NT2/D1 (cell line): ENCODE measurements around the gene DNASE1.
A peak's percentile ranks its signal among the peaks of the same experiment; 100 is the strongest.

ENCODE experiments used
- DNase-seq: peaks from one replicate; pipeline ENCODE4 v3.0.0-alpha.2; 2011; ENCODE audit warnings: low read depth, low spot score
- H3K27me3 ChIP-seq: 2 replicates; pipeline ENCODE4 v1.6.0; 2011; ENCODE audit warnings: mild to moderate bottlenecking; ENCODE audit not compliant: insufficient read length, insufficient read depth
- H3K36me3 ChIP-seq: 2 replicates; pipeline ENCODE4 v1.6.1; 2011; ENCODE audit warnings: mild to moderate bottlenecking, low read length, mixed read lengths; ENCODE audit not compliant: insufficient read depth, insufficient read length
- H3K4me1 ChIP-seq: 2 replicates; pipeline ENCODE4 v1.5.1; 2011; ENCODE audit not compliant: insufficient read depth, insufficient read length
- H3K4me3 ChIP-seq: 2 replicates; pipeline ENCODE4 v1.5.1; 2011; ENCODE audit warnings: low read depth; ENCODE audit not compliant: insufficient read length
- H3K9ac ChIP-seq: 2 replicates; pipeline ENCODE4 v1.6.0; 2011; ENCODE audit warnings: low read depth; ENCODE audit not compliant: insufficient read length
- H3K9me3 ChIP-seq: 2 replicates; pipeline ENCODE4 v1.5.1; 2011; ENCODE audit warnings: mild to moderate bottlenecking, low read length; ENCODE audit not compliant: insufficient read depth
- SUZ12 ChIP-seq: IDR thresholded peaks from 2 replicates; pipeline ENCODE4 v1.6.1; 2011; ENCODE audit not compliant: insufficient read length, insufficient read depth; ENCODE audit errors: extremely low read depth
- YY1 ChIP-seq: IDR thresholded peaks from 2 replicates; pipeline ENCODE4 v1.6.1; 2011; ENCODE audit not compliant: insufficient read length, insufficient read depth
- ZNF274 ChIP-seq: IDR thresholded peaks from 2 replicates; pipeline ENCODE4 v1.6.1; 2011; ENCODE audit warnings: mild to moderate bottlenecking, low read depth, low read length

DNASE1 gene

GRCh38 chr16:3610698-3611145 is 43.8 kb upstream of the DNASE1 start:
- Histone ChIP-seq H3K4me1 (peaks cover 3% of the 10 kb centered on the region), H3K36me3 (peaks cover 34% of the 10 kb centered on the region), H3K27me3 (no peaks in the 10 kb centered on the region), H3K9me3 (no peaks in the 10 kb centered on the region), H3K9ac (peak overlapping the region; percentile 93), H3K4me3 (peak overlapping the region; percentile 93)
- no peak for TF ChIP-seq YY1
- TF ChIP-seq ZNF274: no peak
- no peak for TF ChIP-seq SUZ12
- DNase-seq: no peak

GRCh38 chr16:3611146-3611975 is 43.1 kb upstream of the DNASE1 start, which contains the start of gene SLX4:
TSS of gene SLX4 (minus strand) at chr16:3611606. CDS start at chr16:3608964, 2,642 bp downstream.
- TF ChIP-seq YY1: no peak
- no peak for TF ChIP-seq SUZ12
- TF ChIP-seq ZNF274: no peak
- H3K9me3 ChIP-seq: no peaks in the 10 kb centered on the region
- H3K27me3 ChIP-seq: no peaks in the 10 kb centered on the region
- DNase-seq: peak; percentile 89
- peak within 1 kb of the TSS; percentile 93 for H3K4me3 ChIP-seq
- H3K9ac ChIP-seq: peak within 1 kb of the TSS; percentile 93
- H3K4me1 ChIP-seq: peaks cover 3% of the 10 kb centered on the region
- peaks cover 31% of the 10 kb centered on the region for H3K36me3 ChIP-seq

GRCh38 chr16:3612510-3613466 is 41.7 kb upstream of the DNASE1 start:
- peak overlapping the region; percentile 52 for H3K9ac ChIP-seq

GRCh38 chr16:3618769-3619141 is 35.7 kb upstream of the DNASE1 start:
- Histone ChIP-seq H3K36me3 (peaks cover 32% of the 10 kb centered on the region), H3K4me3 (no peak overlapping the region), H3K9me3 (no peaks in the 10 kb centered on the region), H3K4me1 (no peaks in the 10 kb centered on the region), H3K9ac (no peak overlapping the region), H3K27me3 (no peaks in the 10 kb centered on the region)
- DNase-seq: no peak
- TF ChIP-seq ZNF274: no peak
- TF ChIP-seq YY1: no peak
- no peak for TF ChIP-seq SUZ12

More at GRCh38 chr16:3612510-3613466, 41.7 kb upstream of the DNASE1 start:
- Histone ChIP-seq H3K9me3 (no peaks in the 10 kb centered on the region), H3K36me3 (peaks cover 22% of the 10 kb centered on the region), H3K4me1 (peaks cover 3% of the 10 kb centered on the region), H3K27me3 (no peaks in the 10 kb centered on the region), H3K4me3 (peak overlapping the region; percentile 22)
- no peak for DNase-seq
- TF ChIP-seq YY1: no peak
- no peak for TF ChIP-seq SUZ12
- no peak for TF ChIP-seq ZNF274

- no peak overlapping the region for H3K9ac ChIP-seq
- H3K9me3 ChIP-seq: no peaks in the 10 kb centered on the region
- no peaks in the 10 kb centered on the region for H3K4me1 ChIP-seq
- H3K27me3 ChIP-seq: no peaks in the 10 kb centered on the region
- no peak overlapping the region for H3K4me3 ChIP-seq
- no peak for DNase-seq
- H3K36me3 ChIP-seq: peaks cover 12% of the 10 kb centered on the region
- TF ChIP-seq YY1 (no peak), ZNF274 (no peak), SUZ12 (no peak)
Measured at GRCh38 chr16:3623642-3624041, 30.8 kb upstream of the DNASE1 start.

GRCh38 chr16:3625331-3625730 is 29.2 kb upstream of the DNASE1 start:
- Histone ChIP-seq H3K36me3 (peaks cover 12% of the 10 kb centered on the region), H3K27me3 (no peaks in the 10 kb centered on the region), H3K4me1 (no peaks in the 10 kb centered on the region), H3K4me3 (no peak overlapping the region), H3K9me3 (no peaks in the 10 kb centered on the region), H3K9ac (no peak overlapping the region)
- DNase-seq: no peak
- TF ChIP-seq YY1: no peak
- TF ChIP-seq ZNF274: no peak
- TF ChIP-seq SUZ12: no peak
